ENCODE results near the gene ACSS2.
"Not testable (repeated sequence)": the region's sequence is repeated elsewhere in the genome, so short reads cannot be mapped to it uniquely, and the experiment has no call there.

GRCh38 chr20:34898129-34898528 lies 21.7 kb downstream of the ACSS2 start:
- TF ChIP-seq, protein P1, sequence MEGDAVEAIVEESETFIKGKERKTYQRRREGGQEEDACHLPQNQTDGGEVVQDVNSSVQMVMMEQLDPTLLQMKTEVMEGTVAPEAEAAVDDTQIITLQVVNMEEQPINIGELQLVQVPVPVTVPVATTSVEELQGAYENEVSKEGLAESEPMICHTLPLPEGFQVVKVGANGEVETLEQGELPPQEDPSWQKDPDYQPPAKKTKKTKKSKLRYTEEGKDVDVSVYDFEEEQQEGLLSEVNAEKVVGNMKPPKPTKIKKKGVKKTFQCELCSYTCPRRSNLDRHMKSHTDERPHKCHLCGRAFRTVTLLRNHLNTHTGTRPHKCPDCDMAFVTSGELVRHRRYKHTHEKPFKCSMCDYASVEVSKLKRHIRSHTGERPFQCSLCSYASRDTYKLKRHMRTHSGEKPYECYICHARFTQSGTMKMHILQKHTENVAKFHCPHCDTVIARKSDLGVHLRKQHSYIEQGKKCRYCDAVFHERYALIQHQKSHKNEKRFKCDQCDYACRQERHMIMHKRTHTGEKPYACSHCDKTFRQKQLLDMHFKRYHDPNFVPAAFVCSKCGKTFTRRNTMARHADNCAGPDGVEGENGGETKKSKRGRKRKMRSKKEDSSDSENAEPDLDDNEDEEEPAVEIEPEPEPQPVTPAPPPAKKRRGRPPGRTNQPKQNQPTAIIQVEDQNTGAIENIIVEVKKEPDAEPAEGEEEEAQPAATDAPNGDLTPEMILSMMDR (IDR thresholded peaks at IDR 0.05; ENCODE audit: insufficient read depth, low read depth, low read length), result not testable (repeated sequence)
- not testable (repeated sequence) for TF ChIP-seq EZH2 (IDR thresholded peaks at IDR 0.05; ENCODE audit: insufficient read depth, low read length)
